ENCODE results near the gene PLB1.
A peak's percentile ranks its signal among the peaks of the same experiment; 100 is the strongest.

Gene PLB1

GRCh38 chr2:28507796-28508764 lies 12.2 kb downstream of the PLB1 start:
- H3K4me3 ChIP-seq (ENCODE audit: control insufficient read depth, low read depth, low read length): no peak overlapping the region
- TF ChIP-seq CTCF (conservative IDR thresholded peaks at IDR 0.05; ENCODE audit: control insufficient read depth, insufficient read depth, low read depth, low read length): no peak
- DNase-seq (ENCODE audit: low read depth): peak; percentile 11

- no peak for DNase-seq (ENCODE audit: low read depth)
- H3K4me3 ChIP-seq (ENCODE audit: control insufficient read depth, low read depth, low read length): no peak overlapping the region
- TF ChIP-seq CTCF (conservative IDR thresholded peaks at IDR 0.05; ENCODE audit: control insufficient read depth, insufficient read depth, low read depth, low read length): no peak
Observed at GRCh38 chr2:28509361-28509760, 13.5 kb downstream of the PLB1 start.

GRCh38 chr2:28510184-28510583 lies 14.3 kb downstream of the PLB1 start:
- DNase-seq (ENCODE audit: low read depth): no peak
- no peak overlapping the region for H3K4me3 ChIP-seq (ENCODE audit: control insufficient read depth, low read depth, low read length)
- TF ChIP-seq CTCF (conservative IDR thresholded peaks at IDR 0.05; ENCODE audit: control insufficient read depth, insufficient read depth, low read depth, low read length): no peak

GRCh38 chr2:28511871-28512606 lies 16.2 kb downstream of the PLB1 start:
- DNase-seq (ENCODE audit: low read depth): no peak
- TF ChIP-seq CTCF (conservative IDR thresholded peaks at IDR 0.05; ENCODE audit: control insufficient read depth, insufficient read depth, low read depth, low read length): no peak
- H3K4me3 ChIP-seq (ENCODE audit: control insufficient read depth, low read depth, low read length): no peak overlapping the region

GRCh38 chr2:28512607-28512965 lies 16.7 kb downstream of the PLB1 start:
- no peak for TF ChIP-seq CTCF (conservative IDR thresholded peaks at IDR 0.05; ENCODE audit: control insufficient read depth, insufficient read depth, low read depth, low read length)
- no peak for DNase-seq (ENCODE audit: low read depth)
- no peak overlapping the region for H3K4me3 ChIP-seq (ENCODE audit: control insufficient read depth, low read depth, low read length)

- no peak for DNase-seq (ENCODE audit: low read depth)
- no peak for TF ChIP-seq CTCF (conservative IDR thresholded peaks at IDR 0.05; ENCODE audit: control insufficient read depth, insufficient read depth, low read depth, low read length)
- H3K4me3 ChIP-seq (ENCODE audit: control insufficient read depth, low read depth, low read length): no peak overlapping the region
Observed at GRCh38 chr2:28513097-28513496, 17.2 kb downstream of the PLB1 start.
